G401 (cell line): ENCODE results near the gene SVBP. TPM values are rescaled to one million over a fixed set of nuclear protein-coding genes. Genes with fewer than 3 reads are reported as not detected.

Experiments used
- DNase-seq: peaks from one replicate; pipeline ENCODE4 v3.0.0-alpha.2; 2015; ENCODE audit warnings: low spot score
- in situ Hi-C: cut with HindIII; loops from 2 replicates; pipeline ENCODE4 v1.10.0; 2016; ENCODE audit warnings: low sequenced_read_pairs, mixed read lengths
- total RNA-seq: library from RNA; depleted of rRNA; stranded (reverse); fragments of >200 nt; shearing (Covaris generic); gene quantifications from 2 replicates; pipeline ENCODE4 v1.2.3, GENCODE V29; 2014

Gene SVBP
- total RNA-seq, 1 experiment from 2014 or later, result 20.8 TPM

DNA sequence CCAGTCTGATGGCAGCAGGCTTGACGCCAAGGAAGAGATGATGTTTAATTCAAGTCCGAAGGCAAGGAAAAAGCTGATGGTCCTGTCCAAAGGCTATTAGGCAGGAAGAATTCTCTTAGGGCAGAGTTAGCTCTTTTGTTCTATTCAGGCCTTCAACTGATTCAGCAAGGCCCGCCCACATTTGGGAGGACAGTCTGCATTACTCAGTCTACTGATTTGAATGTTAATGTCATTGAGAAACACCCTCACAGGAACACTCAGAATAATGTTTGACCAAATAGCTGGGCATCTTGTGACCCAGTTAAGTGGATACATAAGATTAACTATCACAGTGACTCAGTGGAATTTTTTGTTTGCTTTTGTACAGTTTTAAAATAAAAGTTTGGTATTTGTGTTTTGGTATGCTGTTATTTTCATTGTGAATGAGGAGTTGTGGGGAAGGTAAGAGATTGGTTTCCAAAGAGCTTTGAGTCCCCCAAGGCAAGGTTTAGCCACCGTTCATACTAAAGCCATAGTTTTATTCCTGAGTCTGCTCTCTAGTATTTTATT is 27.5 kb upstream of the SVBP start:
- DNase-seq, result no peak
- in situ Hi-C loops, result no loop called here

DNA sequence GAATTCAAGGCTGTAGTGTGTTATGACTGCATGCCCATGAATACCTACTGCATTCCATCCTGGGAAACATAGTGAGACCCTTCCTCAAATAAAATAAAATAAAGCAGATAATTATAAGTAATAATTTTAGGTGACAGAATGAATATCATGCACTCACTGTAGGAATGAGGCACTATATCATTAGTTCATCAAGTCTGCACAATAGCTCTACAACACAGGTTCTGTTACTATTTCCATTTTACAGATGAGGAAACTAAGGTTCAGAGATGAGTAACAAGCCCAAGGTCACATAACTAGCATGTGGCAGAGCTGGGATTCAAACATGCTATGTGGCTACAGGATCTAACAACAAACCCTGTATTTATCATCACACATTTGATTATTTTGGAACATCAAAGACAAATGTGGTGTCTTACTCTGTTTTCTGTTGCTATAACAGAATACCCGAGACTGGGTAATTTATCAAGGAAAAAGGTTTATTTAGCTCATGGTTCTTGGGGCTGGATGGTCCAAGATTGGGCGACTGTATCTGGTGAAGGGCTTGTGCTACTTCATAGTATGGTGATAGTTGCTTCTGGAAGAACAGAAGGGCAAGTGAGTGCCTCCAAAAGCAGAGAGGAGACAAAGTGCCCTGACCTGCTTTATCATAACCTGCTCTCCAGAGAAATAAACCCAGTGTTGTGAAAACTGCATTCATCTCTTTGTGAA is 24.4 kb upstream of the SVBP start:
- in situ Hi-C loops, result no loop called here

DNA sequence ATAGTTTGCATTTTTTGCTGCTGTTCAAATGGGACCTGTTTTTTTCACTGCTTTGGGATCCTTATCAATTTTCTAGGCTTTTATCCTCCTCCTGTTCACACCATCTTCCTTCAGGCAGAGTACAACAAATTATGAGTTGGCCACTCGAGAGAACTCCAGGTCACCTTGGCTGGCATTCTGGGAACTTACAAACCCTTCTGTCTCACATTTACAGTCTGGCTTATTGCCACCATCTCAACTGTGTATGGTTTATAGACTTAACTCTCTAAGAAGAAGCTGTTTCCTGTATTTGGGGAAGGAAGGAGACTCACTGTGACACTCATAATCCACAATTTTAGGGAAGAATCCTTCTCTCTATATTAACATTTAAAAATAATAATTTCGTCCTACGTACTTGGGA is 23.8 kb upstream of the SVBP start:
- in situ Hi-C loops, result no loop called here
- no peak for DNase-seq

More for the DNA sequence above, 24.4 kb upstream of the SVBP start:
- DNase-seq, result no peak

DNA sequence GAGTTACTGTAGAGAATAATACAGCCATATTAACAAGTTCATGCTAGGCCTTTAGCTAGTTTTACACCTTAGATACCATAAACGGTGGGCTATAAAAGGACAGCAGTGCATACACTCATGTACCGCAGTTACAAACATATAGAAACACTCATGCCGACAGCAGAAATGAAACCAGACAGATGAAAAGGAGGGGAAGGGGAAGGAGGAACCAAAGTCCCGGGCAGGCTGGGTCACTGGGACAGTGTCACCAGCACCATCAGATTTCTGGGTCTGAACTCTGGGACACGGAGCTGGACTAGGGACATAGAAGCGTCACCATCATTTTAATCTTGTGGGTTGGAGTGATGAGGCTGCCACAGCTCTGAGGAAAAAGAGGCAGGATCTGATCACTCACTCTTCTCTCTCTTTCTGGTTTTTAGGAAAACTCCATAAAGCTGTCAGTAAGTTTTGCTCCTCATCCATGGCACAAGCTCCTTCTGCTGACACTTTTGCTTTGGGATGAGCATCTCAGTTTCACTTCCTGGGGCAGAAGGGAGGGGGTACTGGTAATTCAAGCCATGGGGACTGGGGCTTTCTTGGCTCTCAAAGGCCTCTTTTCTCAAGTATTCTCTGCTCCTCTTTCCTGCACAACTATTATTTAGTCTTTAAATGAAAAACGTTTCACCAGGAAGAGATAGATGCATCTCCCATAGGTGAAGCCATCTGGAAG is 21.4 kb upstream of the SVBP start:
- in situ Hi-C loops, result no loop called here
- no peak for DNase-seq

DNA sequence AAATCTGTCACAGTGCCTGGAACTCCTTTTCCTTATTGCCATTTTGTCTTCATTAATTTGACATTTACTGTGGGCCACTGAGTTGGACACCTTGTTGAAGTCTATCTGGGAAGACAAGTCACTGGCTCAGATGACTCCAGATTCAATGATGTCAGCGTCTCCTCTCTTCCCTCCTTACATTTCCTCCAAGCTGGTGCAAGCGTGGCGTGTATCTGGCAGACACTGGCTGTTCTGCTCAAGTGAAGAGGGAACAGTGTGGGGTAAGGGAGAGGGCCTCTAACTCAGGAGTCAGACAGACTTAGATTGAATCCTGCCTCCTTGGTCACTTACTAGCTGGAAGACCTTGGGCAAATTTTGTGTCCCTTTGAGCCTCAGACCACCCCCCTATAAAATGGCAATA is 20.5 kb upstream of the SVBP start:
- no peak for DNase-seq
- in situ Hi-C loops, result no loop called here

DNA sequence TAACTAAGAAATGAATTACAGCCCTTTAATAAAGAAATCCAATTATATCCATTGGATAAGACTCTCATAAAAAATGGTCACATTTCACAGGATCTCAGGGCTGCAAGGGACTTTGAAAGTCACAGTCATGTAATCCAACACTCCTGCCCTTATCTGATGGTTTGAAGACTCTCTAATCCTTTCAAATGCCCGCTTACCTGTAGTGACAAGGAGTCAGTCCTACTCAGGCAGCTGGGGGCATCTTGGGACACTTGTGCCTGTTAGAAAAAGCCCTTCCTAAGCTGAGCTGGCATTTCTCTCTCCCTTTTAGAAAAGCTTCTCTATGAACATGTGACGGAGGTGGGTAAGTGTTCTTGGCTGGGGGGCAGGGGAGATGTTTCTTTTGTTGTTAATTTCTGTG is 18.2 kb upstream of the SVBP start:
- no peak for DNase-seq
- in situ Hi-C loops, result no loop called here

DNA sequence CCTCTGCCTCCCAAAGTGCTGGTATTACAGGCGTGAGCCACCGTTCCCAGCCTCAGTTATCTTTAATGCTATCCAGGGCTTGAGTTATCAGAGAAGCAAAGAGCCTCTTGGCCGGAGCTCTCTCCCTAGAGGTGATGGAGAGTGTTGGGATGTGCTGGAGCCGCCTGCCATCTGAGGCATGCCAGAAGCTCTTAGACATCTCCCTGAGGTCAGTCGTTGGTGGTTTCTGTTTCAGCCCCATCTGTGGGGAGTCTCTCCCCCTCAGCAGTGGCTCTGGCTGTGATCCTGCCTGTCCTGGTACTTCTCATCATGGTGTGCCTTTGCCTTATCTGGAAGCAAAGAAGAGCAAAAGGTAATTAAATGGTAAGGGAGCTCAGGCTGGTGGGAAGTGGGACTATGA is 17.6 kb upstream of the SVBP start:
- no peak for DNase-seq
- in situ Hi-C loops, result no loop called here

DNA sequence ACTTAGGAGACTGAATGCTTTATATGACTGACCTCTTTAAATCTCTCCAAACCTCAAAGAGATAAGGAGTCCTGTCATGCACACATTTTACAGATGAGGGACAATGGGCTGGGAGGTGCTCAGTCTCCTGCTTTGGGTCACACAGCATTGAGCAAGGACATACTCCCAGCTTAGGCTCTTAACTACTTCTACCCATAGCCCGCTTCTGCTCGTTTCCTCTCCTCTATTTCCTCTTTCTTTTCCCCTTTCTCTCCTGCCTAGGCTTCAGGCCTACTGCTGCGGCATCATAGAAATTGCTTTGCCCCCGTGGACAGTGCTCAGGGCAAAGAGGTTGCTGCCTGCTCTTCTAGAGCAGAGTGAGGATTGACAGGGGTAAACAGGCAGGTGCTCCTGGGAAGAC is 16.8 kb upstream of the SVBP start:
- no peak for DNase-seq
- in situ Hi-C loops, result no loop called here

DNA sequence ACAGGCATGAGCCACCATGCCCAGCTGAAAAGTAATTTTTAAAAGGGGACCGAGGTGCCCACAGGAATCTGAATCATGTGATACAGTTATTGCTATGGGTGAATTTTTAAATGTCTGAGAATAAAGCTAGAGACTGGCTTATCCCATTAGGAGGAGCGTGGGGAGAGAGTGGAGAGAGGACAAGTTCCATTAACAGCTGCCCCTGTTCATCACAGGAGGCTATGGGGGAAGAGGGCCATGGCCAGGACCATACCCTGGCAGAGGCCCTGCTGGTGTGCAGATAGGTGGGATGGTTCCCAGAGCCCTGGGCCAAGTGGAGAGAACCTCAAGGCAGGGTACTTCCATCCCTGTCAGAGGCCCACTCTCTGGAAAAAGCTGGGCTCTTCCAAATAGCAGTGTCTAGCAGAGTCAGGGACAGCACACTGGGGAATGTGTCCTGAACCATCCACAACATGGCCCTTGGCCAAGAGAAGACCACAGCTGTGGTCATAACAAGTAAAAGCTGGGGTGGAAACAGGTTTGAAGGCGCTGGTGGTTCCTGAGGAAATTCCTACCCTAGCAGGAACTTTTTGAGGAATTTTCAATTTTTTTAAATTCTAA is 15.5 kb upstream of the SVBP start:
- DNase-seq, result no peak
- in situ Hi-C loops, result no loop called here

DNA sequence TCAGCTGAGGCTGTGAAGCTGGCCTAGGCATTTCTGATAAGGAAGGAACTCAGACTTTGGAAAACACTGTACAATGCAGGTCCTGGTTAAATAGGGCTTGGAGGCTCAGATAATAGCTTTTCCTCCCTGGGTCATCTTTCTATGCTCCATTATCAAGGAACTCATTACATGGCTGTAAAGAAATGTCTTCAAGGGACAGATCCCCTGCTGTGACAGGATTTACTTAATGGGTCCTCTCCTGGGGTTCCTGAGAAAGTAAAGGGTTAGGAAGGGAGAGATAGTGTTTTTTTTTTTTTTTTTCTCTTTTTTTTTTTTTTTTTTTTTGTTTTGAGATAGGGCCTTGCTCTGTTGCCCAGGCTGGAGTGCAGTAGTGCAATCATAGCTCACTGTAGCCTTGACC is 14.1 kb upstream of the SVBP start:
- in situ Hi-C loops, result no loop called here

DNA sequence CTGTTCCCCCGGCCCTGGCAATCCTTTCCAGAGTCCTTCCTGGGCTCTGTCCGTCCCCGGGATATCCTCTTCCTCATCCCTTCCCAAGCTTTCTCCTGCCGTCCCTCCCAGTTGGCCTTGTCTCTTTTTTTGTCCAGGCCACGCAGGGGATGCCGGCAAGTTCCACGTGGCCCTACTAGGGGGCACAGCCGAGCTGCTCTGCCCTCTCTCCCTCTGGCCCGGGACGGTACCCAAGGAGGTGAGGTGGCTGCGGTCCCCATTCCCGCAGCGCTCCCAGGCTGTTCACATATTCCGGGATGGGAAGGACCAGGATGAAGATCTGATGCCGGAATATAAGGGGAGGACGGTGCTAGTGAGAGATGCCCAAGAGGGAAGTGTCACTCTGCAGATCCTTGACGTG is 13.4 kb upstream of the SVBP start:
- DNase-seq, result no peak
- in situ Hi-C loops, result no loop called here

More for the DNA sequence above, 14.1 kb upstream of the SVBP start:
- DNase-seq, result no peak

DNA sequence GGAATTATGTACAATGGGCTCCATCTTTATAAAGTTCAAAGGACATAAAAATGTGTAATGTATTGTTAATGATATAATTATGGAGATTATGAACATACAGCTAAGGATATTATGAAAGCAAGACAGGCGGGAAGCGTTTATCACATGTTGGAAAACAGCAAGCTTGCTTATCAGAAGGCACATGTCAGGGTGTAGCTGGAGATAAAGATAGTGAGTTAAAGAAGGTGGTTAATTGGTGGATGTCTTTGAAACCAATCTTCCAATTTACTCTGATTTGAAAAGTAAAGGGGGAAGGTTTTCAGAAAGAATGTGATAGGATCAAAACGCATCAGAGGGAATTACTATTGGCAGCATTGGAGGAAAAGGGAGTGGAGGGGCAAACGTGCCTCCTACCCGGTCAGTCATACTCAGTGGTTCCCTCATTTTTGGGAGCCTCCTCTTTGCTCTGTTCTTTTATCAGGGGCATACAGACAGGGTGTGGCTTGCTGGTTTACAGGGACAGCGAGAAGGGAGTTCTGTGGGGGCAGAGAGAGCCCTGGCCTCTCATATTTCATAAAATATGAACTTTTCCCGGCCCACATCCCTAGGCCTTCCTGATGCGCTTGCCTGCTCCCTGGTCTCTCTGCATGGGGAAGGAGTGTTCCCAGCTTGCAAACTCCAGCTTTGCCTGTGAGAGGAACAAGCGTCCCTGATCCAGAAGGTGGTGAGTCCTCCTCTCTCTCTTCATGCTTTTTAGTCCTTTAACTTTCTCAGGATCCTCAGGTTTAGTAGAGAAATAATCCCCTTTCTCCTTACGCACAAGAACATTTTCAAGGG is 8.0 kb upstream of the SVBP start:
- in situ Hi-C loops, result no loop called here

DNA sequence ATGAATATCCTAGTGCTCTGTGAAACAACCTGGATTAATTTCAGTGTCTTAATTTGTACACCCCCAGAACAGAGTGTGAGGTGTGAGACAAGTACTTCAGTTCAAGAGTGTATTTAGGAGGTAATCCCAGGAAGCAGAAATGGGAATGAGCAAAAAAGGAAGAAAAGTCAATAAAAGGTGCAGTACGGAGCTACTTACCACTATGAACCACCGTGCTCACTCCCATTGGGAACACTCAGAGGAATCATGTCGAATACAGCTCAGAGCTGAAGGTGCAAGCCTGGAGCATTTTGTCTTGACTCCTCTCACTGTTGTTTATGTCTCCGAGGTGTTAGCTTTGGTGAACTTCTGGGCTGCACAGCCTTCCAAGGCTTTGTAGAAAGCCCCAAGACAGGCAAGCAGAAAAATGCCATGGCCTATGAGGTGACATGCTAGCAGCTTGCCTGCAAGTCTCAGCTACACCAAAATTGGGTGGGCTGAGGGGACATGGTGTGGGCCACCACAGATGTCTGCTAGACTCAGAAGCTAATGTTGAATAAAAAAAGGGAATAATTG is 7.4 kb upstream of the SVBP start:
- in situ Hi-C loops, result no loop called here
- no peak for DNase-seq

More for the DNA sequence above, 8.0 kb upstream of the SVBP start:
- no peak for DNase-seq

DNA sequence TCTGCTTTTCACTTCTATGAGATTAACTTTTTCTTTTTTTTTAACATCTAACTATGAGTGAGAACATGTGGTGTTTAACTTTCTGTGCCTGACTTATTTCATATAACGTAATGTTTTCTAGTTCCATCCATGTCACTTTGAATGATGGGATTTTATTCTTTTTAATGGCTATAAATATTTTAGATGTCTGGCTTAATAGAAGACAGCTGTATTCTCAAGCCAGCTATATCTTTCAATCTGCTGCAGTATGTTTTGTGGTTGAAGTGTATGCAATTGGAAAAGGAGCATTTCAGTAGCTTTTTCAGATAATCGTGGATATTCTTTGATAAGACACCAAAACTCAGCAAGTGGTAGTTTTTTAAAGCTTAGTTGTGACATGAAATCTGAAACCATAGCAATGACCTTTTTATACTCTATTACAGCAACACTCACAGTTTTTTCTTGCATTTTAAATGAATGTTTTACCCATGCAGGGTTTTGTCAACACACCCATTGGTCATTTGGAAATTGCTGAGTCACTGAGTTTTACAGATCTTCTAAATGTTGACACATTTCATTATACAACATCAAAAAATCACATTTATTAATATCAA is 5.7 kb upstream of the SVBP start:
- in situ Hi-C loops, result no loop called here
- DNase-seq, result no peak

DNA sequence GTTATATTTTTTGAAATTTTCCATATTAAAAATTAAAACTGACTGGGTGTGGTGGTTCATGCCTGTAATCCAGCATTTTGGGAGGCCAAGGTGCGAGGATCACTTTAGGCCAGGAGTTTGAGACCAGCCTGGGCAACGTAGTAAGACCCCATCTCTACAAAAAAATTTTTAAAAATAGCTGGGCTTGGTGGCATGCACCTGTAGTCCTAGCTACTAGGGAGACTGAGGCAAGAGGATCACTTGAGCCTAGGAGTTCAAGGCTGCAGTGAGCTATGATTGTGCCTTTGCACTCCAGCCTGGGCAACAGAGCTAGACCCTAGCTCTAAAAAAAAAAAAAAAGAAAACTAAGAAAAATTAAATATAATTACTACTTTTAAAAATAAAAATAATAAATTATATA is 4.5 kb upstream of the SVBP start:
- in situ Hi-C loops, result no loop called here
- DNase-seq, result no peak

DNA sequence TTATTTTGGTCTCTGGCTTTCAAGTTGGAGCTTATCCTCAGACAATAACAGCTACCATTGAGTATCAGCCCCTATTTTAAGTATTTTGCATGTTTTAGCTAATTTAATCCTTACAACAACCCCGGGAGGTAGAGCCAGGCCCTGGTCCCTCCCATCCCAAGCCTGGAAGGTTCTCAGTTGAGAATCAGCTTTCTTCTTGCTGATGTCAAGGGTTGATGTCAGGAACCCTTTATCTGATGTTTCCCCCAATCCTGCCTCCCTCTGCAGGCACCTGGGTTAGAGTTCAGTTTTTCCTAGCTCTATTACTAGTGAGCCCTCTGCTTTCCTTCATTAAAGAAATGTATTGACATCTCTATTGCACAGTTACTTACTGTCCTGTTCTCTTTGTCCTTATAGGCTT is 3.6 kb upstream of the SVBP start:
- no peak for DNase-seq
- in situ Hi-C loops, result no loop called here

DNA sequence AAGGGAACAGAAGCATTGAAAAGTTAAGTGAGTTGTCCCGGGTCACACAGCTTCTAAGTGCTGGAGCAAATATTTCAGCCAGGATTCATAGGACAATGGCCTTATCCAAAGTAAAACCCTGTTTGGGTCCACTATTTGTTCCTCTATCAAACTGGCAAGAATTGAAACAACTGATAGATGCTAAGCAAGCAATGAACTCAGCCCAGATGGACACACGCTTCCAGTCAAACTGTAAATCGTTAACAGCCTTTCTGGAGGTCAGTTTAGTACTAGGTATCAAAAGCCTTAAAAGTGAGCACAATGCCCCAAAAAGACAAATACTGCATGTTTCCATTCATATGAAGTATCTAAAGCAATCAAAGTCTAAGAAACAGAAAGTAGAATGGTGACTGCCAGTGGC is 779 bp upstream of the SVBP start:
- no peak for DNase-seq
- in situ Hi-C loops, result no loop called here

DNA sequence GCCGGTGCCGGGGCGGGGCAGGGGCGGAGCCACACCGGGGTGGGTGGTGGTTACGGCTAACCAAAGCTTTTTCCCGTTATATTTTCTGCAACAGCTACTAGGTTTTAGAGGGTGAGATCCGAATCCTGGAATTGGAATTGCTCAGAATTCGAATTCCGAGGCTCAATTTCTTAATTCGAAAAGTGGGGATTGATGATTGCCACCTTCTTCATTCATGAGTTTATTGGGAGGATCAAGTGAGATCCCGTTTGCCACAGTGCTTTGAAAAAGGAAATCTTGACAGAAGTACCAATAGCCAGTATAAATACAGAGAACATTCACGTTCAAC is 207 bp upstream of the SVBP start:
- in situ Hi-C loops, result no loop called here
- no peak for DNase-seq

DNA sequence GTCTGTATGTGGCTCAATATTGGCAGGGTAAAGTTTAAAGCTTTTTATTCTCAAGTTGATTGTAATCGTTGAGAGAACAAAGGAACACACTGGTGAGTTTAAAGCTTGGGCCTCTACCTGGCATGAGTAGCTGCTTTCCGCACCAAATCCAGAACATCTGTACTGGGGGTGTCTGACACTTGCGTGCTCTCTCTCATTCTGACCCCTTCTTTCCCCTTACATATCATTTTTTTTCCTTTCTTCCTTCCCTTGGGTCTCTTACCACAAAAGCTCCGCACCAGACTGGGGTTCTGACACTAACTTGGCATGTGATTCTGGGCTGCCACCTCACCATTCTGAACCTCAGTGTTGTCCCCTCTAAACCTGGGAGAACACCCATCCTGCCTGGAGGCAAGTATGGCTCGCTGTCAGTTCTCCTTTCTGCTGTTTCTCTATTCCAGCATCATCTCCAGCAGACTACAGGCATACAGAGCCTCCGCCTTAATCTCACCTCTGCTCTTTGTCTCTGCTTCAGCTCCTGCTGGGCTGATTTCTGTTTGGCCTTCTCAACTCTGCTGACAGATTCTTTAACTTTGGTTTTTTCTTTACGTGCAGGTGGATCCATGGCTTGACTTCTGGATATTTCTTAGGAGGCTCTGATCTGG is 1.1 kb downstream of the SVBP start:
- in situ Hi-C loops, result no loop called here
- DNase-seq, result no peak
